GM18907 (cell line): ENCODE data around the gene MBD5.

Source experiments
- ATAC-seq: cut with Tn5 transposase; IDR thresholded peaks from one replicate; pipeline ENCODE4 v1.9.1; 2021; ENCODE audit warnings: mild to moderate bottlenecking, moderate library complexity; ENCODE audit not compliant: unreplicated experiment

Gene MBD5

DNA sequence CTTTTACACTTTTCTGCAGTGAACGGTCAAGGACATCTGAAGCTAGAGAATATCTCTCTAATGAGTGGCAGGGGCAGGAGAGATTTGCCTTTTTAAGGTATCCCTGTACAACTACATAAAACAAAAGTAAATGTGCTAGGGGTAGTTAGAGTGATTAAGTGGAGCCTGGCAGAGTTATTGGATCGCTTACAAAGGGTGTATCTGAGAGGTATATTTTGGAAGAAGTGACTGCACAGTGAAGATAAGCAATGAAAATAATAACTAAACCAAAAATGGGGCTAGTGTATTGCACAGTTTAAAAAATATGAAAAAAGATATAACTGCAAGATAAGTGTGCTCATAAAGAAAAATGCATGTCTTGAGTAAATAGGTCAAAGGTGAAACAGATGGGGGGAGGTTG lies 430.2 kb downstream of the MBD5 start:
- no peak for ATAC-seq

DNA sequence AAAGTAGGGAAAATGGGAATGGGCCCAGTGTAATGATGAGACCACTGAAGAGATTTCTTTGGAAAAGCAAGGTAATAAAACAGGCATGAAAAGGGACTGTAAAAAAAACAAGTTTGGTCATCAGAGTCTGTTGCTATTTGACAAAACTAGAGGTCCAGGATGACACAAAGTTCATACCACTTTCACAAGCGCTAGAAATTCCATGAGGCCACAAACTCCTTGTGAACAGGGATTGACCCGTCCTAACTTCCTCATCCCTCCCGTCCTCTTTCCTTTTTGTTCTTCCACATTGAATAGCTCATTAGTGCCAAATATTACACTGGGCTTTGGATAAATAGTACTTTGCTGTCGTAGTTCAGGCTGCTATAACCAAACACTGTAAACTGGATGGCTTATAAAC lies 434.9 kb downstream of the MBD5 start:
- ATAC-seq: no peak

DNA sequence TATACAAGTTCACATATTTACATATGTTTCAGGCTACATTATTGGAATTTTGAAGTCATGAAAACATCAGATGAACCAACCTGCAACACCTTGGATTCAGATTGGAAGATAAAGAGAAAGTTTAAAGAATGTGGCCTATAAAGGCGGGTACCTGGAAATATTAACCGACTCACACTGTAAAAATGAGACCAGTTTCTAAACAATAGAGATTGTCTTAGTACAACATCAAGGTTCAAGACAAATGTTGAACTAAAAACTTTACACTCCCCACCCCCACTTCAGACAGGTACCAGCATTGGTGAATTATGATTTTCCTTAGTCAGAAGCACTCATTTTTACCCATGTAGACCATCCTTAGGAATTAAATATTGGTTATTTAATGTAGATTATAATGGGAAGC lies 437.3 kb downstream of the MBD5 start:
- ATAC-seq: no peak

DNA sequence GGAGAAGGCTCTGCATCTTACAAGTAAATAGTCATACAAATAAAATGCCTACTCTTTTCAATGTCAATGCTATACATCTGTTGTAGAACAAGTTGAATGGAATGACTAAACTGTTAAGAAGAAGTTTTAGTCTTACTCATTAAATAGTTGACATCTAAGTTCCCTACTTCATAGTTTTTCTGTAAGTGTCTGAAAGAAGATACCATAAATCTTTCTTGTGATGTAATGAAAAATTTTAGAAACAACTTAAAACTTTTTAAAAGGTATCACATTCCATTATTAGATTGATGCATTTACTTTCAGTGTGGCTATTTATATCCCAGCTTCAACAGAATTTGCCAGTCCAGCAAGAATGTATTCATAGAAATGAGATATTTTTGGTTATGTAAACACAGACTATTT lies 438.5 kb downstream of the MBD5 start:
- ATAC-seq: no peak

DNA sequence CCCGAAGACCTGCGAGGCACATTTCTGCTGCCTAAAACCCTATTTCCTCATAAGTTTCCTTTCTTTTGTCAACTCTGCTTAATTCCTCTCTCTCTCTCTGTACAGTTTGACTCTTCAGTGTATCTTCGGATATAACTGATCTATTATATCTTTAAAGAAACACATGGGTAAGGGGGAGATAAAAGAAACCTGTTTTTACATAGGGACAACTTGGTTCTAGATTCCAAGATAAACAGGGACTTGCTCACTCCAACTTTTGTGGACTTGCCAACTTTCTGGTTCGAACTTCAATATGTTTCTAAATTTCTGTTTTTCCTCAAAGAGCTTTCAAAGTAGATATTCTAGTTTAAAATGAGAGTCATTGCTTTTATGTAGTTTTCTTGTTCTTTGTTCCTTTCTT lies 441.0 kb downstream of the MBD5 start:
- no peak for ATAC-seq

DNA sequence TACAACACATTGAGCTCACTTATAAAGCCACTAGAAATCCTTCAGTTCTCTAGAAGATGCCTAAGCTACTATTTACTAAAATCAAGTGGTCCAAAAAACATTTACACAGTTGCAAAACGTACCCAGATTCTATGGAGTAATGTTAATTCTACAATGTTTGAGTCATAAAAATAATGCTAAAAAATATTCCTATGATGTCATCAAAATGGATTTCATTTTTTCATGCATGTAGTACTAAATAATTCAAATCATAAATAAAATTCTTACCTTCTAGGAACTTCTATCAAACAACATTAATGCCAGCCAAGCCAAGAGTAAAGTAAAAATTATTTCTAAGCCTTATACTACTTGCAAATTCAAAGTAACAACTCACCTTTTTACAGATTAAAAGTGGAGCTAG lies 454.7 kb downstream of the MBD5 start:
- ATAC-seq: no peak

DNA sequence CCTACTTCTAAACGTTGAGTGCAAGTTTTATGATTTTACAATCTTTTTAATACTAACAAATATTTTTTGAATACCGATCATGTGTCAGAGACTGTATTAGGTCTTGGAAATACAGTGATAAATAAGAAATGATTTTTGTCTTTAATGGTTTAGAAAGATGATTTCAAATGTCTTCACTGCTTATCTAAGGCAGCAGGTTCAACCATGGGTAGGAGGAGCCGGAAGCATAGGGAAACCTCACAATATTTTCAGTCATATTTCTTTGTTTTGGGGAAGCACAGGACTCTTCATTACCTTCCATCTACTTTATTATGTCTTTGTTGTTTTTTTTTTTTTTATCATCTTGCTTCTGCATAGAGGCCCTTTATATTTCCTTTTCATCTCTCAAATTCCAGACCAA lies 458.5 kb downstream of the MBD5 start:
- no peak for ATAC-seq

DNA sequence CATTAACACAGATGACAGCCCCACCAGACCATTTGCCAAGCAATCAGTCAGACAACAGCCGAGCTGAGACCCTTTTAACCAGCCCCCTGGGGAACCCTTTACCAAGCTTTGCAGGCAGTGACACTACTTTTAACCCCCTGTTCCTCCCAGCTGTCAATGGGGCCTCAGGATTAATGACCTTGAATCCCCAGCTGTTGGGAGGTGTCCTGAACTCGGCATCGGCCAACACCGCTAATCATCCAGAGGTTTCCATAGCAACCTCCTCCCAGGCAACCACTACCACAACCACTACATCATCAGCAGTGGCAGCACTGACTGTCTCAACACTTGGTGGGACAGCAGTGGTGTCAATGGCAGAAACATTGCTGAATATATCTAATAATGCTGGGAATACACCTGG lies 462.8 kb downstream of the MBD5 start:
- no peak for ATAC-seq

DNA sequence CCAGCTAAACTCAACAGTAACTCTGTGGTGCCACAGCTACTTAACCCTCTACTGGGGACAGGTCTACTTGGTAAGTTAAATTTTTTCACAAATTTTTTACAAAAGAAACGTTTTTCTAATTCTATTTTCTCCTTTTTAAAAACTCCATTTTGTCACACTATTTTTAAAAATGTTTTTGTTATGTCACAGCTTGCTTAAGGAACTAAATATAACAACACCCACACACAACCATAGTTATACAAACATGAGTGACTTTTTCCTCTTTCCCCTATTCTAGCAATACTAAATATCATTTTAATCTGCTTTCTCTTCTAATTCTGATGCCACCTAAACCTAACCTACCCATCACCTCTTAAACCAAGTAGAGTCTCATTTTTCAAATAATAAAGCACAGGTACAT lies 463.2 kb downstream of the MBD5 start:
- no peak for ATAC-seq

DNA sequence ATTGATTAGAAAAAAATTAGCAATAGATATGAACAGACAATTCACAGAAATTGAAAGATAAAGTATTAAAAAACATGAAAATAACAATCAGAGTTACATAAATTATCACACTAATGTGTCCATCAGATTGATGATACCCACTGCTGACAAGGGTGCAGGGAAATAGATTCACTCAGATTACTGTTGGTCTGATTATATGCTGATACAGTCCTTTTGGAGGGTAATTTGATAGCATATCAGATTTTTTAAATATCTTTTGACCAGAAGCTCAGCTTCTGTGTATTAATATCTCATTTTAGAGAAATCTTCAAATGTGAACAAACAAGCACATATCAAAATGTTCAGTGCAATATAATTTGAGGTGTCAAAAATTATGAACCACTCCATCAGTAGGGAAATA lies 465.8 kb downstream of the MBD5 start:
- no peak for ATAC-seq

DNA sequence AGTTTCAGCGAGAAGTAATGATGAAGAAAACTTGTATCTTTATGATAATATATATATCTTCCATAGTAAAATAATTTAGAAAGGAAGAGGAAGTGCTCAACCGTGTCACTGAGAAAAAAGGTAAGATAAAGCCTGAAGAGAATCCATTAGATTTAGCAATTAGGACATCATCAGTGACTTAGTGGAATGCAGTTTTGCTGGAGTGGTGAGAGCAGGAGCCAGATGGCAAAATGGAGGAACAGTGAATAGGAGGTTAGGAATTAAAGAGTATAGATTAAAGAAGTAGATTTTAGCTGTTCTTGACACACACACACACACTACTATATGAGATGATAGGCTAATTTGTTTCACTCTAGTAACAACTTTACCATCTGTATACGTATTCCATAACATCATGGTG lies 466.5 kb downstream of the MBD5 start:
- ATAC-seq: no peak

DNA sequence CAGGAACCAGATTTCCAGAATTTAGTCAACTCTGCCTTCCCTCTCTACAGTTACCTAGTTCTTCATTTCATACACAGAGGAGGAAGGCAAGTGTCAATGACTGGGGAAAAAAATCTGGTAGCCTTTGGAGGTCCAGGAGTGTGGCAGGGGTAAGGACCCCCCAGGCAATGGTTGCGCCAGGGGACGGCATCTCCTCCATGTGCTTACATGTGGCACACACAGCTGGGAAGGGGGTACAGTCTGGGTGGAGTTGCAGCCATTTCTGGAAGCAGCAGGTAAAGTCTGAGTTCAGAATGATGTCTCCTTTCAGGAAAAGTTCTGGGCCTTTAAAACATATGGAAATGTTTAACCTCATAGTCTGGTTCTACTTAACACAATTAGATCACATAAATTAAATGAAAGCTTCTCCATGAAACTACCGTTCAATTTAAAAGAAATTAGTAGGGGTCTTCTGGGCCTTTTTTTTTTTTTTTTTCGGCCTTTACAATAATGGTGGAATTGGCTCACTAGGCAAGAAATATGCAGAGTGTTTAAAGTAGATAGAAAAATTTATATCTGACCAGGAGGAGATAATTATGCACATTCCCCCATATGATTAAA lies 470.0 kb downstream of the MBD5 start:
- no peak for ATAC-seq

DNA sequence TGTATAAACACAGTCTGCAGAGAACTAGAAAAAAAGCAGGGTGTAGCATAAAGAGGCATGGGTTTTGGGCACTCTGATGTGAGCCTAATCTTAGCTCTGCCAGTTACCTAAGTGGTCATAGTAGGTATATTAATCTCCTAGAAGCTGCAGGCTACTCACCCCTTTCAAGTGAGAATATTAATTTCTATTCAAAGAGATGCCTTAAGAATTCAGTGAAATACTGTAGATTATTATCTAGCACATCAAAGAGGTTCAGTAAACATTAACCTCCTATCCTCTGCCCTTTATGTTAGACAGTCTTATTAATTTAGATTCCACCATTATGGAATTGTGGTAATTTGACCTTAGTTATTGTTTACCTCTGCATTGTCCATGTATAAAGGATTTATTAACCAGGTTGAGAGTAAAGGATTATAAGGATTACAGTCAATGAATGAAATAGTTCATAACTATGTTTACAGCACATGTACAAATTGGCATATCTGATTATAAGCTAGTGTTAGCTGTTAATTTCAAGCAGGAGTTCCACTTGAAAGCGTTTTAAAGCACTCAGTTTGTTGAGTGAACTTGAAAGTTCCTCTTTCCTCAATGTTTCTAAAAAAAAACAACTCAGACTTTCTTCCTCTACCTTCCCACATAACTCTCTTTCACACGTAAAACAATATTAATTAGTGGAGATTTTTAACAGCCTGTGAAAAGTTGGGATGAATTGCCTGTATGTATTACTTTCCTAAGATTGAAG lies 473.1 kb downstream of the MBD5 start:
- ATAC-seq: peak; percentile 81

DNA sequence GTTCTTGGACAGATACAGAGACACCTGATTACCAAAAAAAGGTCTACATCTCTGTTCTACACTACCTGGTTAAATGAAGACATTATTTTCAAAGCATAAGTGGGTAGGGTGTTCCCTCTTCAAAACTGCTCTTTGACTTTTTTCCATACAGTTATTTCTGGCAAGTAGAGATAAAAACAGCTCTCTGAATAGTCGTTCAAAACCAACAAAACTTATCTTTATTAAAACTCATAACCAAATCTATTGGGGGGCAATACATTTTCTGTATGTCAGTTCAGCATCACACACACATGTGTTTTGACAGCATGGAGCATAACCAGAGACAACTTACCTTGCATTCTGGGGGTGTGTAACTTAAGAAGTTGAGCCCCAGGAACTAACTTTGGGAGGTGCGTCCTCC lies 474.7 kb downstream of the MBD5 start:
- no peak for ATAC-seq

DNA sequence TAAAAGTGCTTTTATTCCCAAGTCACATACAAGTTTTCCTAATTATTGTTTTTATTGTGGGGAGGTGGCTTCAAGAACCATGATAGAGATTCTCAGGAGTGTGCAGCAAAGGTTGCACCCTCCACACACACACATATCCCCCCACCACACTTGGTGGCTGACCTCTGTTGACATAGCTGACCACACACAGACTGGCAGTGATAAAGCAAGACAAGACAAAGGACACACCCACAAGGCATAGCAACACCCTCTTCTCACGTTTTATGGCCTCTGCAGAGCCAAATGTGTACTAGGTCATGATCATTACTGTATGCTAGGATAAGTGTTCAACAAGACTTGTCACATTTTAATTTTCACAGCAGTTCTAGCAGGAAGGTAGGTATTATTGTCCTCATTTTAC lies 480.7 kb downstream of the MBD5 start:
- ATAC-seq: no peak

DNA sequence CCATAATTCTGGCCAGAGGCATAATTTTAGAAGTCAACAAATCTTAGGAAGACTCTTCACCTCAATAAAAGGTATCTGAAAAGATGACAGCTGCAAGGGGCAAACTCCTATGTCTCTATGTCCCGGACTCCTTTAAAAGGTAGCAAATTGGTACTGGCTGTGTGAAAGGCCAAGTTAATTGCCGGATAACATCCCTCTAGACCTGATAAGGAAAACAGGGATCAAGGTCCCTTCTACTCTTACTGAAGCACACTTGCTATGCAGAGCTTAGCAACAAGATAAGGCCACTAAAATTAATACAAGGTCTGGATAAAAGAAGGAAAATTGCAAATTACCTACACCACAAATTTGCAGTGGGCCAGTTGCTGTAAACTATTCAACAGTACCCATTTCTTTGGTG lies 482.6 kb downstream of the MBD5 start:
- no peak for ATAC-seq

DNA sequence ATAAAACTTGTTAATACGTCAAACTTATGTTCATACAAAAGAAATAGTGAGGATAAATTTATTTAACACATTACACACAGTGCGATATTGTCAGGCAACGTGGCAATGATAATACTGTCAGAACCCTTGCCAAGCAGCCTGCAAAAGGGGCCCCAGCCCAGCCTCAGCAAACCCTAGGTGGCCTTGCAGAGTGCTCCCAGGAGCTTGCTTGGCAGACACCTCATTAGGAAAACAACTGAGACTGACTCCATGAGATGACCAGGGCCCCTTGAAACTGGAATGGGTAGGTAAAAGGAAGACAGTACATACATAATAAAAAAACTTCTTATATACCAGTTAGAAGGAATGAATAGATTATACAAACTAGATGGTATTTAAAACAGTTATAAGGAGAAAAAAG lies 487.1 kb downstream of the MBD5 start:
- no peak for ATAC-seq

DNA sequence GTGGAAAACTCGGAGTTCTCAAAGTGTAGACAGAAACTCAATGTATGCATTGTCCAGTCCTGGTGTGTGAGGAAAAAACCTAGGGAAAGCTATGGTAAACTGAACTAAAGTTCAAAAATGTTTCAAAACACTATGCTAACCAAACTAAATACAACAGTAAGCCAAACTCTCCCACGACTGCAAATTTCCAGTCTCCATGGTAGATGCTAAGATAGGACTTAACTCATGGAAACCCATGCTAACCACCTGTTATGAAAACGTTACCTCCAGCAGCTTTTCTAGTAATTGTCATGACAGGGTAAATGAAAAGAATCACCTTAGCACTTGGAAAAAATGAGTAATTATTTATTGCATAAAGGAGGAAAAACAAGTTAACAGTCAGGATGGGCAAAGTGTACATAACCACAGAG lies 488.0 kb downstream of the MBD5 start:
- no peak for ATAC-seq

DNA sequence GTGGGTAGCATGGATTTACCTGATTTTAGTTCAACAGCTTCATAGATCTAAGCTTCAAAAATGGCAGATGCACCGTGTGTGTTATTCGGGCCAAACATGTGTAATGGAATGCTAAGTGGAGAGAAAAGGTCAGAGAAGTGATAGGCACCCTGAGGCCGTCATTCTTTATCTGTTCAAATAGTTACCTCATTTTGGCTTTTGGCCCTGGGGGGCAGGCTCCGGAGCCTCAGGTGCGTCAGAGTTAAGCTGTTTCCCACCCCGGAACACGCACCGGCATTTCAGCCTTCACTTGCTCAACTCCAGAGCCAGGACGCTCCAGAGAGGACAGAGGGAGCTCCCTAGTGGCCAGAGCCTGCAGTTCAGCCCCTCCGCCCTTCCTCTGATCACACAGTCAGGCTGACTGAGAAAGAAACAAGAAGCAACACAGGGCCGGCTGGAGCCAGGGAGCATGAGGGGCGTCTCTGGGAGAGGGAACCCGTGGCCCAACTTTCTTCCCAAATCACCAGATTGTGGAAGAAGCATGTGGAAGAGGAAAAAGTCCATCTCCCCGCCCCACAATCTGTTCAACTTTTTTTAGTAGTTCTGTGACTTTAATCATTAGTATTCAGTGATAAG lies 488.5 kb downstream of the MBD5 start:
- peak; percentile 100 for ATAC-seq

DNA sequence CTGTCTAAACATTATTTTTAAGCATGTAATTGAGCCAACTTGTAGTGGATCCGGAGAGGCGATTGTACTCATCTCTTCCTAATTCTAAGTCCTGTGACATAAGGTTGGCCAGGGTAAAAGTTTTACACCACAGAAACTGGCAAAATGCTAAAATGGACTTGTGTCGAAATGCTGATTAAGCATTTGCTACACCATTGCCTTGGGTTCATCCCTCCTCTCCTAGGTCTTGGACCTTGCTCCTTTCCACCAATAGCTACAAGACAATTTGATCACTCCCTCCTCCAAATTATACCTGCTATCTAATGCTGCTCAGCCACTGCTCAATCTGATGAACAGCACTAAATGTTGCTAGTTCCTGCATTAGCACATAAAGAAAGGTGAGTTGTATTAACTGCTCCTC lies 491.0 kb downstream of the MBD5 start:
- no peak for ATAC-seq

DNA sequence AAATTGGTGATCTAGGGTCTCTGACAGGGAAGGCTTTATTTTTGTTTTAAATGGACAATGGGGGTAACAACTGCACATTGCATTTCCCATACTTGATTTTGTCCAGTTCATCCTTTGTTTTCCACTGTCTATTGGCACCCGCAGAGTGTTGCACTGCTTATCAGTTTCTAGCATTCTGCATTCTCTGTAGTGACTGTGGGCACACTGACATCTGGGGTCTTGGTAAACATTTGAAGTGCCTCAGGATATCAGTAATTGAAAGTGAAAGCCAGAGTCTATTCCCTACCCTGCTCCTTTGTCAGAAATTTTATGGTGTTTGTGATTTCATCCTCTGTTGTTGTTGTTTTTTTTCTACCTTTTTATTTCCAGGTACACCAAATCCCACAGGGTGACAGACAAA lies 491.6 kb downstream of the MBD5 start:
- ATAC-seq: no peak

DNA sequence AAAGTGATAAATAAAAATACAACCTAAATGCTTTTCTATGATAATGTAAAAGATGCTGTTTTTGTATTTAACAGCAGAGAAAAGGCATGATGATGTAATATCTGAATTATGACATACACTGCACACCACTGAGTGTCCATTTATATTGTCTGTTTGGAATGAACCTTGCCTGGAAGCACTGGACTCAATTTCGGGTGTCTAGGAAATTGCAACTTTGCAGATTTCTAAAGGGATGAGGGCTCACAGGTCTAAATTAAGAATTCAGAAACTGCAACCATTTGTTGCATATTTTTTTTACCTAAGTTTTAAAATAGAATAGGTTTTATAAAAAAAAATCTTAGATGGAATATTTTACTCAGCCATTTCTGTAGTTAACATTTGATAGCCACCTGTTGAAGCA lies 492.5 kb downstream of the MBD5 start:
- no peak for ATAC-seq

DNA sequence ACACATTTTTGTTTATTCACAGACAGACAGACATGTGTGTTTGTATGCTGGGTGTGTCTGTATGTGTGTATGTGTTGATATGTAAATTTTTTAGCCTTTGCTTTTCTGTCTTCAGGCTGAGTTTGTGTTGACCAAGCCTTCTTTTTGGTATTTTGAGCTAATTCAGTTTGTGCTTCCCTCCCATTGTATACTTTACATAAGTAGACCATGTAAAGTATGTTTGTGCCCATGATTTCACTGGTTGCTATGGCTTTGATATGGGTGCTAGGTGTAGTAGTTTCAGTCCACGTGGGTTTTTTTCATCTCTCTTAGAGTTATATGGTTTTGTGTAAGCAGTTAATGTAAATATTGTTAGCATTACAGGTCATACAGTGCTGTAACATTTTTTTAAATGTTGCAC lies 494.2 kb downstream of the MBD5 start:
- ATAC-seq: no peak
